Liver (tissue), 9 donors: ENCODE data around the gene MARCHF11. TPM values are rescaled to one million over a fixed set of nuclear protein-coding genes. Genes with fewer than 3 reads are reported as not detected.

ENCODE experiments used
- DNase-seq: peaks from one replicate; pipeline ENCODE4 v3.0.0-alpha.2; 2017; ENCODE audit warnings: low spot score
- H3K27ac ChIP-seq, 2 donors: one replicate each; pipeline ENCODE4 v1.7.0; 2013; ENCODE audit warnings: inconsistent platforms in 2 of 2, low read length in 2 of 2, control low read depth in 1 of 2, low read depth in 1 of 2, mild to moderate bottlenecking in 1 of 2
- H3K27me3 ChIP-seq, 4 donors: one replicate each; pipeline versions ENCODE4 v1.6.1 to v1.7.0; 2013; ENCODE audit warnings: low read length in 3 of 4, inconsistent platforms in 1 of 4, mild to moderate bottlenecking in 1 of 4, moderate library complexity in 1 of 4; ENCODE audit not compliant: control insufficient read depth in 4 of 4, insufficient read depth in 4 of 4
- H3K36me3 ChIP-seq, 4 donors: one replicate each; pipeline versions ENCODE4 v1.6.1 to v1.7.0; 2013; ENCODE audit warnings: low read length in 3 of 4, mild to moderate bottlenecking in 3 of 4, low read depth in 1 of 4, moderate library complexity in 1 of 4; ENCODE audit not compliant: control insufficient read depth in 4 of 4, insufficient read depth in 3 of 4
- H3K4me1 ChIP-seq, 4 donors: one replicate each; pipeline versions ENCODE4 v1.6.1 to v1.7.0; 2013; ENCODE audit warnings: low read length in 3 of 4, mild to moderate bottlenecking in 3 of 4, moderate library complexity in 1 of 4; ENCODE audit not compliant: control insufficient read depth in 4 of 4, insufficient read depth in 4 of 4
- H3K4me3 ChIP-seq, 3 donors: one replicate each; pipeline versions ENCODE4 v1.6.1 to v1.7.0; 2013; ENCODE audit warnings: low read length in 3 of 3, control low read depth in 1 of 3, low read depth in 1 of 3, mild to moderate bottlenecking in 1 of 3
- H3K9ac ChIP-seq, 2 donors: one replicate each; pipeline ENCODE4 v1.7.0; 2013; ENCODE audit warnings: low read length in 2 of 2, mild to moderate bottlenecking in 2 of 2, moderate library complexity in 2 of 2, control low read depth in 1 of 2, low read depth in 1 of 2
- H3K9me3 ChIP-seq, 4 donors: one replicate each; pipeline versions ENCODE4 v1.6.1 to v1.7.0; 2013; ENCODE audit warnings: low read length in 3 of 4; ENCODE audit not compliant: control insufficient read depth in 4 of 4
- CTCF ChIP-seq: fragments of 150-350 bp; IDR thresholded peaks from 2 replicates; pipeline ENCODE4 v1.5.1; 2017; ENCODE audit warnings: improper control_type of control experiment, low read depth, low read length; ENCODE audit not compliant: missing input control
- EGR1 ChIP-seq, 2 donors: IDR thresholded peaks; 2 replicates each; pipeline ENCODE4 v1.6.1; 2016 to 2018; ENCODE audit warnings: antibody characterized with exemption in 2 of 2, low read depth in 2 of 2
- GABPA ChIP-seq, 2 donors: IDR thresholded peaks in 1 of 2; conservative IDR thresholded peaks in 1 of 2; 2 replicates each; pipeline ENCODE4 v1.6.1; 2016; ENCODE audit warnings: antibody characterized with exemption in 2 of 2, mild to moderate bottlenecking in 1 of 2, moderate library complexity in 1 of 2
- HNF4A ChIP-seq, 2 donors: conservative IDR thresholded peaks; 2 replicates each; pipeline ENCODE4 v1.6.1; 2016; ENCODE audit warnings: antibody characterized with exemption in 2 of 2, mild to moderate bottlenecking in 2 of 2
- HNF4G ChIP-seq: IDR thresholded peaks from 2 replicates; pipeline ENCODE4 v1.6.1; 2016; ENCODE audit warnings: antibody characterized with exemption
- JUND ChIP-seq, 2 donors: IDR thresholded peaks; 2 replicates each; pipeline ENCODE4 v1.6.1; 2016; ENCODE audit warnings: antibody characterized with exemption in 2 of 2
- MAX ChIP-seq: IDR thresholded peaks from 2 replicates; pipeline ENCODE4 v1.6.1; 2016; ENCODE audit warnings: antibody characterized with exemption
- NR2F2 ChIP-seq: IDR thresholded peaks from 2 replicates; pipeline ENCODE4 v1.6.1; 2016; ENCODE audit warnings: antibody characterized with exemption
- RAD21 ChIP-seq, 2 donors: IDR thresholded peaks; 2 replicates each; pipeline ENCODE4 v1.6.1; 2016; ENCODE audit warnings: antibody characterized with exemption in 2 of 2, mild to moderate bottlenecking in 2 of 2
- RXRA ChIP-seq, 2 donors: IDR thresholded peaks; 2 replicates each; pipeline ENCODE4 v1.6.1; 2017 to 2018; ENCODE audit warnings: antibody characterized with exemption in 2 of 2, mild to moderate bottlenecking in 1 of 2
- SP1 ChIP-seq: IDR thresholded peaks from 2 replicates; pipeline ENCODE4 v1.6.1; 2018; ENCODE audit warnings: antibody characterized with exemption, mild to moderate bottlenecking
- TAF1 ChIP-seq: conservative IDR thresholded peaks from 2 replicates; pipeline ENCODE4 v1.6.1; 2016; ENCODE audit warnings: antibody characterized with exemption, mild to moderate bottlenecking
- YY1 ChIP-seq: IDR thresholded peaks from 2 replicates; pipeline ENCODE4 v1.6.1; 2016; ENCODE audit warnings: antibody characterized with exemption, mild to moderate bottlenecking
- ZBTB33 ChIP-seq: IDR thresholded peaks from 2 replicates; pipeline ENCODE4 v1.6.1; 2016; ENCODE audit warnings: antibody characterized with exemption
- WGBS: extraction: QIAGEN DNeasy Blood & Tissue Kit; methylation state at CpG from one replicate; pipeline ENCODE4 v1.1.7; 2013; 5-methylcytosine and 5-hydroxymethylcytosine counted together
- polyA plus RNA-seq, 2 donors: library from polyadenylated mRNA; stranded (reverse) in 1 of 2; unstranded in 1 of 2; fragments of 200-250 nt in 1 of 2; fragments of >200 nt in 1 of 2; fragmentation: Nextera tagmentation in 1 of 2; extraction: Ambion mirVana in 1 of 2; gene quantifications; one replicate each; pipeline versions ENCODE4 v1.2.1 to v1.2.3, GENCODE V29; 2013 to 2015
- total RNA-seq, 2 donors: library from RNA; depleted of rRNA; stranded (reverse); fragments of >200 nt; gene quantifications; one replicate each; pipeline ENCODE4 v1.2.3, GENCODE V29; 2014
- TF ChIP-seq, protein P1 (sequence below): IDR thresholded peaks from 2 replicates; pipeline ENCODE4 v1.6.1; 2016; ENCODE audit warnings: antibody characterized with exemption, mild to moderate bottlenecking
- donor health status: healthy.
- donor health status: healthy.
- donor health status: healthy.
- donor health status: healthy.
- donor health status: healthy.

The MARCHF11 gene
- total and polyA plus RNA-seq, 4 donors, result 0.05 TPM; not detected in 3

- TF ChIP-seq, protein P1, sequence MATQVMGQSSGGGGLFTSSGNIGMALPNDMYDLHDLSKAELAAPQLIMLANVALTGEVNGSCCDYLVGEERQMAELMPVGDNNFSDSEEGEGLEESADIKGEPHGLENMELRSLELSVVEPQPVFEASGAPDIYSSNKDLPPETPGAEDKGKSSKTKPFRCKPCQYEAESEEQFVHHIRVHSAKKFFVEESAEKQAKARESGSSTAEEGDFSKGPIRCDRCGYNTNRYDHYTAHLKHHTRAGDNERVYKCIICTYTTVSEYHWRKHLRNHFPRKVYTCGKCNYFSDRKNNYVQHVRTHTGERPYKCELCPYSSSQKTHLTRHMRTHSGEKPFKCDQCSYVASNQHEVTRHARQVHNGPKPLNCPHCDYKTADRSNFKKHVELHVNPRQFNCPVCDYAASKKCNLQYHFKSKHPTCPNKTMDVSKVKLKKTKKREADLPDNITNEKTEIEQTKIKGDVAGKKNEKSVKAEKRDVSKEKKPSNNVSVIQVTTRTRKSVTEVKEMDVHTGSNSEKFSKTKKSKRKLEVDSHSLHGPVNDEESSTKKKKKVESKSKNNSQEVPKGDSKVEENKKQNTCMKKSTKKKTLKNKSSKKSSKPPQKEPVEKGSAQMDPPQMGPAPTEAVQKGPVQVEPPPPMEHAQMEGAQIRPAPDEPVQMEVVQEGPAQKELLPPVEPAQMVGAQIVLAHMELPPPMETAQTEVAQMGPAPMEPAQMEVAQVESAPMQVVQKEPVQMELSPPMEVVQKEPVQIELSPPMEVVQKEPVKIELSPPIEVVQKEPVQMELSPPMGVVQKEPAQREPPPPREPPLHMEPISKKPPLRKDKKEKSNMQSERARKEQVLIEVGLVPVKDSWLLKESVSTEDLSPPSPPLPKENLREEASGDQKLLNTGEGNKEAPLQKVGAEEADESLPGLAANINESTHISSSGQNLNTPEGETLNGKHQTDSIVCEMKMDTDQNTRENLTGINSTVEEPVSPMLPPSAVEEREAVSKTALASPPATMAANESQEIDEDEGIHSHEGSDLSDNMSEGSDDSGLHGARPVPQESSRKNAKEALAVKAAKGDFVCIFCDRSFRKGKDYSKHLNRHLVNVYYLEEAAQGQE, result no peak
- no peak for TF ChIP-seq NR2F2
These were observed 47.7 kb downstream of the MARCHF11 start (continued) for GRCh38 chr5:16131878-16132277.

DNA sequence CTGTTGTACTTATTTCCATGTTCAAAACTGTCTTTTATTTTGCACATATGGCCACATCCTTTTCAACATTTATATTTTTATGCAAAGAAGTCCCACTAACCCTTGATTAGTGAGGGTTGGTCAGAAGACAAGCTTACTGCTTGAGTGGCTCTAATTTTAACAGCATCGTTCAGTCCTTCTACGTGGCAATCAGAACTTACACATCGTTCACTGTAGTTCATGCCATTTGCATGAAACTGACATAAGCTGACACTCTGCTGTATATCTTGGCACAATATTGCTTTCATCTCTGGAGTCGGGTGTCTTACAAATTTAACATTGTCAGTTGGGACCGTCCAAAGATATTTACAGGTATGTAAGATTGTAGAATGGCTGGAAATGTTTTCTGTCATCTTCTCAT is 50.6 kb downstream of the MARCHF11 start:
- peaks cover 0 to 2% (median under 1%) of the 10 kb centered on the region in 4 donors for H3K9me3 ChIP-seq
- WGBS, result 62% methylated on average over 5 of the region's 5 CpGs
- no peak for DNase-seq
- H3K9ac ChIP-seq, result no peak overlapping the region
- H3K27ac ChIP-seq, result no peak overlapping the region
- H3K4me1 ChIP-seq, result no peaks in the 10 kb centered on the region
- H3K36me3 ChIP-seq, result no peaks in the 10 kb centered on the region
- H3K27me3 ChIP-seq, result no peaks in the 10 kb centered on the region
- H3K4me3 ChIP-seq, result no peak overlapping the region
- TF ChIP-seq NR2F2 (no peak), RXRA (IDR thresholded peaks at IDR 0.05) (no peak), MAX (no peak), ZBTB33 (no peak), GABPA (IDR thresholded peaks at IDR 0.05 in 1 of 2, conservative IDR thresholded peaks at IDR 0.05 in 1 of 2) (no peak), TAF1 (no peak), CTCF (no peak), RAD21 (IDR thresholded peaks at IDR 0.05) (no peak), YY1 (no peak), HNF4G (no peak), EGR1 (IDR thresholded peaks at IDR 0.05; ENCODE audit: low read depth in 2 of 2) (no peak), JUND (IDR thresholded peaks at IDR 0.05) (no peak), SP1 (no peak), HNF4A (conservative IDR thresholded peaks at IDR 0.05) (no peak)
- TF ChIP-seq, protein P1, result no peak
